Colonic mucosa (tissue), 4 donors: ENCODE data around the gene RRAGA. TPM values are rescaled to one million over a fixed set of nuclear protein-coding genes. Genes with fewer than 3 reads are reported as not detected.

Experiments
- DNase-seq: peaks from one replicate; pipeline ENCODE4 v3.0.0-alpha.2; 2020
- H3K27ac ChIP-seq: fragments of 200-600 bp; one replicate; pipeline ENCODE4 v1.8.0; 2021
- H3K27me3 ChIP-seq: fragments of 200-600 bp; one replicate; pipeline ENCODE4 v1.8.0; 2021
- H3K36me3 ChIP-seq: fragments of 200-600 bp; one replicate; pipeline ENCODE4 v1.8.0; 2021
- H3K4me1 ChIP-seq: fragments of 200-600 bp; one replicate; pipeline ENCODE4 v1.8.0; 2021; ENCODE audit warnings: mild to moderate bottlenecking
- H3K4me3 ChIP-seq: fragments of 200-600 bp; one replicate; pipeline ENCODE4 v1.8.0; 2021
- H3K9ac ChIP-seq, 2 donors: one replicate each; pipeline ENCODE4 v1.7.0; 2013; ENCODE audit warnings: control low read depth in 2 of 2, low read depth in 2 of 2, low read length in 2 of 2
- H3K9me3 ChIP-seq: fragments of 200-600 bp; one replicate; pipeline ENCODE4 v1.8.0; 2021
- CTCF ChIP-seq: fragments of 200-600 bp; IDR thresholded peaks from one replicate; pipeline ENCODE4 v1.8.0; 2022; ENCODE audit warnings: antibody characterized with exemption, mild to moderate bottlenecking
- intact Hi-C: fragments of 100-400 bp; cut with DNase I; formaldehyde crosslinking; loops from one replicate; pipeline ENCODE4 v1.14.1; 2022
- total RNA-seq, 2 donors: library from RNA; stranded (reverse); fragmentation: NEBNext Ultra II Directional in 1 of 2; extraction: Animal tissue kit (Norgen Biotek cat#: 25700) in 1 of 2; gene quantifications; one replicate each; pipeline ENCODE4 v1.2.1, GENCODE V29; 2021
- donor health status: healthy.
- donor health status: DM: no; HTN: no; CAD: no.
- donor health status: DM: no; HTN: no; CAD: no.

RRAGA gene
- total RNA-seq, 2 donors from 2014 or later = 66.2 to 71.2 TPM

GRCh38 chr9:19030899-19031298, 18.3 kb upstream of the RRAGA start:
- Histone ChIP-seq H3K9ac (no peak overlapping the region), H3K9me3 (no peaks in the 10 kb centered on the region), H3K27ac (no peak overlapping the region), H3K4me1 (no peaks in the 10 kb centered on the region), H3K27me3 (no peaks in the 10 kb centered on the region), H3K4me3 (no peak overlapping the region), H3K36me3 (no peaks in the 10 kb centered on the region)
- no peak for TF ChIP-seq CTCF
- intact Hi-C loops = no loop called here
- no peak for DNase-seq

GRCh38 chr9:19032406-19032805, 16.8 kb upstream of the RRAGA start:
- H3K4me1 ChIP-seq = no peaks in the 10 kb centered on the region
- H3K9ac ChIP-seq = no peak overlapping the region
- intact Hi-C loops = no loop called here
- no peaks in the 10 kb centered on the region for H3K9me3 ChIP-seq
- DNase-seq = no peak
- no peaks in the 10 kb centered on the region for H3K27me3 ChIP-seq
- no peak overlapping the region for H3K4me3 ChIP-seq
- no peak overlapping the region for H3K27ac ChIP-seq
- no peak for TF ChIP-seq CTCF
- H3K36me3 ChIP-seq = no peaks in the 10 kb centered on the region

- Histone ChIP-seq H3K9me3 (no peaks in the 10 kb centered on the region), H3K9ac (no peak within 1 kb of the TSS), H3K4me3 (no peak within 1 kb of the TSS), H3K27me3 (no peaks in the 10 kb centered on the region), H3K27ac (no peak within 1 kb of the TSS), H3K36me3 (no peaks in the 10 kb centered on the region), H3K4me1 (no peaks in the 10 kb centered on the region)
- DNase-seq = no peak
- TF ChIP-seq CTCF = no peak
- intact Hi-C loops = no loop called here
These were observed 16.2 kb upstream of the RRAGA start, which contains the start of gene SAXO1 for GRCh38 chr9:19033015-19033414. Gene SAXO1 (minus strand): TSS chr9:19033209. CDS start chr9:19032908, 301 bp downstream.

- no peaks in the 10 kb centered on the region for H3K9me3 ChIP-seq
- H3K36me3 ChIP-seq = no peaks in the 10 kb centered on the region
- no peak for TF ChIP-seq CTCF
- H3K9ac ChIP-seq = no peak overlapping the region
- H3K4me1 ChIP-seq = no peaks in the 10 kb centered on the region
- intact Hi-C loops = no loop called here
- H3K27me3 ChIP-seq = no peaks in the 10 kb centered on the region
- no peak overlapping the region for H3K27ac ChIP-seq
- no peak overlapping the region for H3K4me3 ChIP-seq
- no peak for DNase-seq
These were observed 12.6 kb upstream of the RRAGA start for GRCh38 chr9:19036611-19037010.

- peak overlapping the region; percentile 93 for H3K27ac ChIP-seq
- peak; percentile 45 for DNase-seq
- TF ChIP-seq CTCF = no peak
- intact Hi-C loops = loop anchor here (5.0 kb wide), 1 partner anchor 122 kb away; no protein-coding TSS in a partner anchor
- H3K27me3 ChIP-seq = no peaks in the 10 kb centered on the region
- no peaks in the 10 kb centered on the region for H3K9me3 ChIP-seq
- peak overlapping the region; percentile 88 to 92 for H3K9ac ChIP-seq
- peaks cover 16% of the 10 kb centered on the region for H3K4me1 ChIP-seq
- H3K4me3 ChIP-seq = peak overlapping the region; percentile 88
- no peaks in the 10 kb centered on the region for H3K36me3 ChIP-seq
These were observed 850 bp downstream of the RRAGA start for GRCh38 chr9:19049917-19050636.
